ENCODE measurements around the gene IFNB1.
A peak's percentile ranks its signal among the peaks of the same experiment; 100 is the strongest.

Gene IFNB1

DNA sequence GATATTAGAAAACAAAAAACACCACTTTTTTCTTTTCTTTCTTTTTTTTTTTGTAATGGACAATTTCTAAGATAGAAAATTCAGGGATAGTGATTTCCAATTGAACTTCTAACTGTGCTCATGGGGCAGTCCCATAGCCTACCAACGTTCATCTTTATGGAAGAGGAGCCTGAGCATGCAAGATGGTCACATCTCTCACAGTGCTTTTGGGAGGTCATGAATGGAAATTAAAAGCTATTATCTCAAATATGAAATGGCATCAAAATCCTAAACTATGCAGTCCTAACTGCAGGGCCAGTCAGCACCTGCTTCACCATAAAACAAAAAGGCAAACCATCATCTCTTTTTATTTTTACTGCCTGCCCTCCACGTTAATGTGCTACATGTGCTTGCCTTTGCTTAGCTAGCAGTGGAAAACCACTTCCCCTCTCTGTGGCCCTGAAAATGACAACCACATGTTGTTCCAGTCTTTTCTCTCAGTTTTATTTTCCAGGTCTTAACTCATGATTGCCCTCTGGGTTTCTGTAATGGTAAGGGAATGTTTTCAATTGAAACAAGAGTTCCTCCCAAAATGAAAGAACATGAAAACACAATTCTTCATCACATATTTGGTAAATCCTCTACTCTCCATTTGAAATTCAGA is 16.7 kb downstream of the IFNB1 start:
- no peak for DNase-seq

DNA sequence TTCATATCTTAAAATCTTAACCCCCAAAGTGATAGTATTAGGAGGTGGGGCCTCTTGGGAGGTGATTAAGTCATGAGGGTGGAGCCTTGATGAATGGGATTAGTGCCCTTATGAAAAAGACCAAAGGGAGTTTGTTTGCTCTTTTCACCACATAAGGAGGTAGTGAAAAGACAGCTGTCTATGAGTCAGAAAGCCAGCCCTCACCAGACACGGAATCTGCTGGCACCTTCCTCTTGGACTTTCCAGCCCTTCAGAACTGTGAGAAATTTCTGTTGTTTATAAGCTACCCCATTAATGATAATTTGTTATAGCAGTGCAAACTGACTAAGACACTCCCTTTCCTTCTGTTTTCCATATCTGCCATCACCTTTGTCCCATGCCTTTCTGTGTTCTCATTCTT is 20.8 kb downstream of the IFNB1 start:
- peak; percentile 37 for DNase-seq

DNA sequence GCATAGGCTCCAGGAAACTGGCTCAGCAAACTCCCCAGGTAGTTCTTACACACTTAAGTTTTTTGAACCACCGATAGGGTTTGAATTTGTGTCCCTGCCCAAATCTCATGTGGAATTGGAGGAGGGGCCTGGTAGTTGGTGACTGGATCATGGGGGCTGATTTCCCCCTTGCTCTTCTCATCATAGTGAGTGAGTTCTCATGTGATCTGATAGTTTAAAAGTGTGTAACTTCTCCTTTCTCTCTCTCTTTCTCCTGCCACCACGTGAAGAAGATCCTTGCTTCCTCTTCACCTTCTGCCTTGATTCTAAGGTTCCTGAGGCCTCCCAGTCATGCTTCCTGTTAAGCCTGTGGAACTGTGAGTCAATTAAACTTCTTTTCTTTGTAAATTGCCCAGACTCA is 23.9 kb downstream of the IFNB1 start:
- DNase-seq, result no peak

GRCh38 chr9:21047281-21047691 is 30.5 kb downstream of the IFNB1 start:
- DNase-seq, result no peak

DNA sequence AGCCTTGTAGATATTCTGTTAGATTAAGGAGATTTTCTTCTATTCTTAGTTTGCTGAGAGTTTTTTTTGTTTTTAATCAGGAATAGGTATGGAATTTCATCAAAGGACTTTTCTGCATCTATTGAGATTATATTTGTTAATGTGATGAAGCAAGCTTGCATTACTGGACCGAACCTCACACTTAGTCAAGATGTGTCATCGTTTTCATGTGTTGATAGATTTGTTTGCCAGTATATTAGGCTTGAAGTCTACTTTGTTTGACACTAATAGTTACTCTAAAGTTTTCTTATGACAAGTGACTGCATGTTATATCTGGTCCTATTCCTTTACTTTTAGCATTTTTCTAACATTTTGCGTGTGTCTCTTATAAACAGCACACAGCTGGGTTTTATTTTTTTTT is 33.9 kb downstream of the IFNB1 start:
- no peak for DNase-seq

DNA sequence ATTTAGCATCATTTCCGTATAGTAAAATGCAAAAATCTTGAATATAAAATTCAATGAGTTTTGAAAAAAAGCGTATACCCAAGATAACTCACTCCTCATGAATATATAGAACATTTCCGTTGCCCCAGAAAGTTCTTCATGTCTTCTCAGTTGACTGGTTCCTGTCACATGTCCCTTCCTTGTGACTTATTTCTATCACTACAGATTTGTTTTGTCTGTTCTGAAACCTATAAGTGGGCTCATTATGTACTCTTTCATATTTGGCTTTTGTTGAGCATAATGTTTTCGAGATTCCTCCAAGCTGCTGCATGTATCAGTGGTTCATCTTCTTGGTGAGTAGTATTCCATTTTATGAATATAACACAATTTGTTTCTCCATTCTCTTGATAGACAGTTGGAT is 35.3 kb downstream of the IFNB1 start:
- DNase-seq, result no peak

DNA sequence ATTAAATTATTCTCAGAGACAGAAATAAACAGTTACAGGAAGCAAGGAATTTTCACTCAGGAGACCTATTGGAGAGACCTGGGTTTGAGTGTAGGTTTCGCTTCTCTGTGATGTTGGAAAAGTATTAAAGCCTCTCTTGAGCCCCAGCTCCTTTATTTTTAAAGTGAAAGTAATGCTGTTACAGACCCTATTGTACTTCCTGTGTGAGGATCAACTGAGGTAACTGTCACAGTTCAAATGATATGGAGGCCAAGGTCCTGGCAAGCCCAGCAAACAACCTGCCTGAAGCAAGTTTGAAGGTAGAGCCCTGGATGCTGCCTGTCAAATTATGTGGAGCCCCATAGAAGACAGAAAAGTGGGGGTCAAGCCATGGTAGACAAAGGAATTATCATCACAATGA is 38.4 kb downstream of the IFNB1 start:
- DNase-seq, result no peak

DNA sequence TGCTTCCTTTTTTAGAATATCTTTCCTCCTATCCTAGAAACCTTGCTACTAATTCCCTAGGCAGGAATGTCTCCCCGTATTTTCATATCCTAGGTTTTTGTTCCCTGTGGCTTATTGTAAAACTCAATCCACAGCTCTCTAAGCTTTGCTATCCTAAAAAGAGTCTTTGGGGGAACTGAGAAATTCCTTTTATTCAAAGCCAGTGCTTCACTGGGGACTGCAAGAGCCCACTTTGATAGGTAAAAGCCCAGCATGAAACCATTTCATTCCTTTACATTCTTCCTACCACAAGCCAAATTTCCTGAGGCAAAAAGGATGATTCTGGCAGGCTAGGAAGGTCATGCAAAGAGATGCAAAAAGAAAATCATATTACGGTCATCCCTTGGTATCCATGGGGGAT is 40.5 kb downstream of the IFNB1 start:
- DNase-seq, result no peak

- no peak for DNase-seq
Observed at GRCh38 chr9:21031808-21032183, 45.9 kb downstream of the IFNB1 start.

GRCh38 chr9:21031091-21031807 is 46.5 kb downstream of the IFNB1 start, which contains the start of gene HACD4:
Gene HACD4, minus strand, starts transcription at chr9:21031640. Its CDS starts 50 bp downstream, at chr9:21031590.
- no peak for DNase-seq

DNA sequence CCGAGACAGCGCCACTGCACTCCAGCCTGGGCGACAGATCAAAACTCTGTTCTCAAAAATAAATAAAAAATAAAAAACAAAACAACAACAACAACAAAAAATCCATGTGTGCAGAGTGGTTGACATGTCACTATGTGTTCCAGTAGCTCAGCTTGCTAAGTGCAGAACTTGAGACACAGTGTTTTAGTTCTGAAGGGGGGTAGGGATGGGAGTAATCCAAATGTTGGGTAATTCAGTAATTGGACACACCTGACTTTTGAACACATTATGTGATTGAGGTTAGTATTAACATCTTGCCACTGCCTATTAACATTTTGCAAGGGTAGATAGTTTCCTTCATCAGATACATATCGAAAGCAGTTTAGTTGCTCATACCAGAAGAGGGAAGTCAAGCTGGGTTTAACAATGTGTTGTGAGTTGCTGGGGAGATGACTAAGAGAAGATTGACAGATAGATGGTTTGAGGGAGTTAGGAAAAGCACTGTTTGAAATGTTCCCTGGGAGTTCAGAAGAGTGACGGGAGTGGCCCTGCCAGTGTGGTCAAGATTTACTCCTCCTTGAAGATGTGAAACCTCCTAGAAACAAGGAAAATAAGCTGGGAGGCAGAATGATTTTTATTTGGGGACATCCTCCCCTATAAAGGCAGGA is 47.2 kb downstream of the IFNB1 start:
- DNase-seq, result no peak

DNA sequence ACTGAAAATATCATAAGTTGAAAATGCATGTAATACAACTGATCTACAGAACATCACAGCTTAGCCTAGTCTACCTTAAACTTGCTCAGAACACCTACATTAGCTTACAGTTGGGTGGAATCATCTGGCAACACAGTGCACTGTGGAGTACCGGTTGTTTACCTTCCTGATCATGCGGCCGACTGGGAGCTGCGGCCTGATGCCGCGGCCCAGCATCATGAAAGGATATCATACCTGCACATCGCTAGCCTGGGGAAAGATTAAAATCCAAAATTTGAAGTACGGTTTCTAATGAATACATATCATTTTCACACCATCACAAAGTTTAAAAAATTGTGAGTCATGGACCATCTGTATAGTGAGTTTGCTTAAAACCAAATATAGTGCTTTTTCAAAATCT is 48.1 kb downstream of the IFNB1 start:
- no peak for DNase-seq

DNA sequence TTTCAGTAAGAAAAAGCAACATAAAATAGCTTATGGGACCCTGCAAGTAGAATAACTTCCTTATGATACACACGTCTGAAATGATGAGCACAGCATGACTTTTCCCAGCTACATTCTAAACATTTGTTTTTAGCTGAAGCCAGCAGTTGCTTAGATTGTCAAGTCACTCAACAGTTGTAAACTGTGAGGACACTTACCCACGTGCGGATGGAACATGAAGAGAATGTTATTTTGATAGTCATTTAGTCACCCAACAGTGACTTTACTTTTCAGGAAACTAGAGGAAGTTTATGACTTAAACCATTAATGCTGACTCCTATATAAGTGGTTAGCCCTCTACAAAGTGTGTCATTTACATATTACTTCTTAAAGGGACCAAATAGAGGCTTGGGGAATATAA is 49.3 kb downstream of the IFNB1 start:
- DNase-seq, result no peak

DNA sequence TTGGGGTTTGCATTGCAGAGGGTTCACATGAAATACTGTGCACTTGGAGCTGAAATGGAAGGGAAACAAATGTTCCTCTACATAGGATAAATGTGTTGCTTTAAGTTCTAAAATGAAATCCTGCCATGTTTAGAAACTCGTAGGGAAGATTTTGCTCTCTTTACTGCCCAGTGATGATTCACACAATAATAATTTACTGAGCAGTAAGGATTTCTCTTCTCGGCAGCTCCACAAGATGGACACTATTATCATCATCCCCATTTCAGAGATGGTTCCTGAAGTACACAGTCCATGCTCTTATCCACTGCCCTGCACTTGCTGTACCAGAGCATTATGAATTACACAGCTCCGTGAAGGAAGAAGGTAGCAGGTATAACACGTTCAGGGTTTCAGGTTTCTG is 50.4 kb downstream of the IFNB1 start:
- no peak for DNase-seq
